Measurements from ENCODE around the gene BDKRB2.
"Not testable (repeated sequence)": the region's sequence is repeated elsewhere in the genome, so short reads cannot be mapped to it uniquely, and the experiment has no call there.

Gene BDKRB2

GRCh38 chr14:96227428-96227827 is 22.8 kb downstream of the BDKRB2 start:
- DNase-seq = no peak

GRCh38 chr14:96229315-96229714 is 24.7 kb downstream of the BDKRB2 start:
- no peak for DNase-seq

DNA sequence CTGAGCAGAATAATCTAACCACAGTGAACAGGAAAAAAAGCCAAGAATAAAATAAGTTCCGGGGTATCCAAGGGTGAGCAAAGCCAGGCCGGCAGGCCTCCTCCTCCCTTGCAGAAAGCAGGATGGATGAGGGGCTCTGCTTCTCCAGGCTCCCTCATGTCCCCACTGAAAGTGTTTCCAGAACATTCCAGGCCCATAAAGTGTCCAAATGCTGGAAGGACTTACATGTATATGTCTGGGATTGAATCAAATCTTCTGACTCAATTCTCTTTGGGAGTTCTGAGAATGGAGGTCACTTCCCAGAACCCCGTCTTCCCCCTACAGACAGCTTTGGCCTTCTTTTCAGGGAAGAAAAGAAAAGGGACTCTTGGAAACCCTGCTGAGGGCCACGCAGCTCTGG is 26.4 kb downstream of the BDKRB2 start:
- no peak for DNase-seq

DNA sequence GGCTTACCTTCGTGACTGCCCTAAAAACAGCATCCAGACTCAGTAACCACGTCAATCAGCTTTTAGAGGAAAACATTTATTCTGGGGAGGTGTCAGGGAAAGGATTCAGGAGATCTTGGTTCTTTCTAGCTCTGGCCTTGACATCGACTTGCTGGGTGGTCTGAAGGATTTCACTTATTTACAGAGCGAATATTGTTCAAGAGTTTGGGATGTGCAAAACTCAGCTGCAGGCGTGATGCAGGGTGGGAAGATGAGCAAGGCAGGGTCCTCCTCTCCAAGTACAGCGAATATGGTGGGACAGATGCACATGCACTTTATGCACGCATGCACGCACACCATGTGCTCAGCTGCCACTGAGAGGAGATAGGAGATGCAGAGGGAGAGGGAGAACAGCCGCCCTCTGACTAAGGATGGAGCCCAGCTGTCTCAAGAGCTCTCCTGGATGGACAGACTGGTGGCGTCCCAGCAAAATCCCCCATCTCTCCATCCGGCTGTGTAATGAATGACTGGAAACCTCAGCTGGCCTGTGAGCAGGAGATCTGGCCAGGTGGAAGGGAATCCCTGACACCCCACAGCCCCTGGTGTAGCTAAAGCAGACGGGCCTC is 27.0 kb downstream of the BDKRB2 start:
- no peak for DNase-seq

DNA sequence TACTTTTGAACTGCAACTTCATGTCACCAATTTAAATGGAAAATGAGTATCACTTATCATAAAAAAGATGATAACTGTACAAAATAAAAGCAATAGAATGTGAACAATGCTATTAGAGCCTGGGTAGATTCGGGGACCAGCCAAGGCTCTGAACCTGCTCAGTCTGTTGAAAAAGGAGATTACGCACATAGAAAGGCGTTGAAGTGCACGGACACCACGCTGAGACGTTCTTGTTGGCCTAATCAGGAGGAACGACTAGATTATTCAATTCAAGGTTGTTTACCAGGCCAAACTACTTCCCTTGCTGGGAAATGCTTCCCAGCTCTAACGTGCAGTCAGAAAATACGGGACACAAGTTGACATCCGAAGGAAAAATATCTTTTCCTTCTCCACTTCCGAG is 27.9 kb downstream of the BDKRB2 start:
- no peak for DNase-seq

DNA sequence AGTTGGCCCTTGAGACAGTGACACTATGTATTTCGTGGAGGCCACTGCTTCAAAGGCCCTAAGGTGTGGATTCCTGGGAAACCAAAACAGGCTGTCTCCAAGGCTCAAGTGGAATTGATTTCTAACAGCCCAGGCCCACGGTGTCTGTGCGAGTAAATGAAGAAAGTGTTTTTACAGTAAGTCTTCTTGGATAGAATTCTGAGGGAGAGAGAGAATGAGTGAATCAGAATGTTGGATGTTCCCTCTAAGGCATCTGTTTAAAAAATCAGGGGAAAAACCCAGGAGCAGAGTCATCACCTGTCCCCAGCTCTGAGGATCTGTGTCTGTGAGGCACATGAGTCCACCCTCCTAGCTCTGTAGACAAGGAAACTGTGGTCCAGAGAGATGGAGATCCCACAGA is 29.0 kb downstream of the BDKRB2 start:
- DNase-seq = no peak

DNA sequence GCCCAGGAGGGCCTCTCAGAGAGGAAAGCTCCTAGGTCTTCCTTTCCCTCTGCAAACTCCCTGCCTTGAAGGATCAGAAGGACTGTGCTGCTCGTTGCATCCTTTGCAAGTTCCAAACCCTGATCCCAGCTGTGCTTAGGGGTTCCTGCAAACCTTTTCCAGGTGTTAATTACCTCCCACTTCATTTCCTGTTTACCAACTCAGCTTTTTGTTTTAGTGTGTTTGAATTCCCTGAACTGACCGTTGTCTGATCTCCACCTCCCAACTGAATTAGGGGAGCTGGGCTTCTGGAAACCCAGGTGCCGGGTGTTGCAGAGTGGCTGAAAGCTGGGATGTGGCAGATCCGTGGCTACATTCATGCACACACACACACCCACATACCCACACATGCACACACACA is 30.8 kb downstream of the BDKRB2 start:
- no peak for DNase-seq

DNA sequence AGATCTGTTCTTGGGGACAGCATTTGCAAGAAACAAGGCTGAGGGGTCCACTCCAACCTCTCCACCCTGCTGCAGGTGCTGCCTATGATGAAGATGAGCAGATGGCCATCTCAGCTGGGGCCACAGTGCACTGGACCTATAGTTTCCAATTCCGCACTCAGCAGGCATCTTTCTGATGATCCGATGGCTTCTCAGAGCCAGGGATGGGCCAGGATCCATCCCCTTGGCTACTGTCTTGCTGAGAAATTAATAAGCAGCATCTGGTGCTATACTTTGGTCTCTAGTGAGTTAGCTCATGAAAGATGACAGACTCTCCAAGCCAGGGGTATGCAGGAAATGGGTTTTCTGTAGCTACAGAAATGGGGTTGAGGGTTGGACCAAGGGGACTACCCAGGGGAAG is 33.0 kb downstream of the BDKRB2 start:
- no peak for DNase-seq

- no peak for DNase-seq
These were observed 34.1 kb downstream of the BDKRB2 start for GRCh38 chr14:96238676-96239265.

DNA sequence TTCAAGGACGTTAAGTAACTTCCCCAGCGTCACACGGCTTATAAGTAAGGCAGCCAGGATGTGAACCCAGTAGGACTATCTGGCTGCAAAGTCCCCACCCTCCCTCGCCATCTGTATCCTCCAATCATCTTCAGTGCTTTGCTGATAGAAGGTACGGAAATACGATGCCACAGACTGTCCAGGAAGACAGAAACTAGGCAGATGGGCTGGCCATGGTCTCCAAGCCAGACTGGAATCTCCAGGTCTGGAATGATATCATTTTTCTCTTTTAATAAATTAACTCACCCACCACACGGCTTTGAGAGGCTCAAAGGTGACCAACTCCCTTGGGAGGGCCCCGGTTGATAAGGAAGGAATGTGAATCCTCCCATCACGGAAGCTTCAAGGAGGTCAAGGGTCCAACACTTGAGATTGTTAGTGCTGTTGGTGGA is 35.1 kb downstream of the BDKRB2 start:
- no peak for DNase-seq

DNA sequence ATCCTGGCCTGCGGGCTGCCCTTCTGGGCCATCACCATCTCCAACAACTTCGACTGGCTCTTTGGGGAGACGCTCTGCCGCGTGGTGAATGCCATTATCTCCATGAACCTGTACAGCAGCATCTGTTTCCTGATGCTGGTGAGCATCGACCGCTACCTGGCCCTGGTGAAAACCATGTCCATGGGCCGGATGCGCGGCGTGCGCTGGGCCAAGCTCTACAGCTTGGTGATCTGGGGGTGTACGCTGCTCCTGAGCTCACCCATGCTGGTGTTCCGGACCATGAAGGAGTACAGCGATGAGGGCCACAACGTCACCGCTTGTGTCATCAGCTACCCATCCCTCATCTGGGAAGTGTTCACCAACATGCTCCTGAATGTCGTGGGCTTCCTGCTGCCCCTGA is 36.0 kb downstream of the BDKRB2 start:
- DNase-seq = no peak

- no peak for DNase-seq
These were observed 37.5 kb downstream of the BDKRB2 start for GRCh38 chr14:96242126-96242525.

- no peak for DNase-seq
These were observed 39.1 kb downstream of the BDKRB2 start for GRCh38 chr14:96243785-96244184.

GRCh38 chr14:96245074-96245473 is 40.4 kb downstream of the BDKRB2 start:
- DNase-seq = not testable (repeated sequence)

GRCh38 chr14:96245710-96246538 is 41.3 kb downstream of the BDKRB2 start:
- DNase-seq = no peak

- no peak for DNase-seq
These were observed 41.9 kb downstream of the BDKRB2 start for GRCh38 chr14:96246539-96246847.

GRCh38 chr14:96247031-96247430 is 42.4 kb downstream of the BDKRB2 start:
- no peak for DNase-seq

- no peak for DNase-seq
These were observed 44.4 kb downstream of the BDKRB2 start for GRCh38 chr14:96249029-96249428.

GRCh38 chr14:96250485-96250884 is 45.8 kb downstream of the BDKRB2 start:
- no peak for DNase-seq

GRCh38 chr14:96251656-96252155 is 47.1 kb downstream of the BDKRB2 start:
- DNase-seq = no peak

GRCh38 chr14:96252323-96252998 is 47.8 kb downstream of the BDKRB2 start:
- DNase-seq = no peak

GRCh38 chr14:96252999-96253539 is 48.4 kb downstream of the BDKRB2 start:
- DNase-seq = no peak

GRCh38 chr14:96254687-96255086 is 50.0 kb downstream of the BDKRB2 start:
- no peak for DNase-seq

Data from activated gamma-delta T cell (primary cell).